HG02610 (cell line): ENCODE measurements around the gene DLGAP1.
"Not testable (repeated sequence)": the region's sequence is repeated elsewhere in the genome, so short reads cannot be mapped to it uniquely, and the experiment has no call there.

Experiments
- ATAC-seq: cut with Tn5 transposase; IDR thresholded peaks from one replicate; pipeline ENCODE4 v1.9.1; 2021; ENCODE audit warnings: mild to moderate bottlenecking, moderate library complexity; ENCODE audit not compliant: unreplicated experiment

Gene DLGAP1

DNA sequence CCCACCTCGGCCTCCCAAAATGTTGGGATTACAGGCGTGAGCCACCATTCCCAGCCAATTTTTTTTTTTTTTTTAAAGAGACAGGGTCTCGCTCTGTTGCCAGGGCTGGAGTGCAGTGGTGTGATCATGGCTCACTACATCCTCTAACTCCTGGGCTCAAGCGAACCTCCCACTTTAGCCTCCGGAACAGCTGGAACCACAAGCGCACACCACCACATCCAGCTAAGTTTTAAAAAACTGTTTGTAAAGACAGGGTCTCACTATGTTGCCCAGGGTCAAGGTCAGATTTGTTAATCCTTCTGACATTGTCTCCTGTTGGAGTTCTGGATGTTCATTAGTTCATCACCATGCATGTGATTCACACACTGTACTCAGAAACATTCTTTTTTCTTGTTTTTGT, 855.2 kb downstream of the DLGAP1 start:
- no peak for ATAC-seq

- ATAC-seq: no peak
Observed at GRCh38 chr18:3599195-3599594, 855.9 kb downstream of the DLGAP1 start.

- no peak for ATAC-seq
Observed at GRCh38 chr18:3598581-3598980, 856.5 kb downstream of the DLGAP1 start.

DNA sequence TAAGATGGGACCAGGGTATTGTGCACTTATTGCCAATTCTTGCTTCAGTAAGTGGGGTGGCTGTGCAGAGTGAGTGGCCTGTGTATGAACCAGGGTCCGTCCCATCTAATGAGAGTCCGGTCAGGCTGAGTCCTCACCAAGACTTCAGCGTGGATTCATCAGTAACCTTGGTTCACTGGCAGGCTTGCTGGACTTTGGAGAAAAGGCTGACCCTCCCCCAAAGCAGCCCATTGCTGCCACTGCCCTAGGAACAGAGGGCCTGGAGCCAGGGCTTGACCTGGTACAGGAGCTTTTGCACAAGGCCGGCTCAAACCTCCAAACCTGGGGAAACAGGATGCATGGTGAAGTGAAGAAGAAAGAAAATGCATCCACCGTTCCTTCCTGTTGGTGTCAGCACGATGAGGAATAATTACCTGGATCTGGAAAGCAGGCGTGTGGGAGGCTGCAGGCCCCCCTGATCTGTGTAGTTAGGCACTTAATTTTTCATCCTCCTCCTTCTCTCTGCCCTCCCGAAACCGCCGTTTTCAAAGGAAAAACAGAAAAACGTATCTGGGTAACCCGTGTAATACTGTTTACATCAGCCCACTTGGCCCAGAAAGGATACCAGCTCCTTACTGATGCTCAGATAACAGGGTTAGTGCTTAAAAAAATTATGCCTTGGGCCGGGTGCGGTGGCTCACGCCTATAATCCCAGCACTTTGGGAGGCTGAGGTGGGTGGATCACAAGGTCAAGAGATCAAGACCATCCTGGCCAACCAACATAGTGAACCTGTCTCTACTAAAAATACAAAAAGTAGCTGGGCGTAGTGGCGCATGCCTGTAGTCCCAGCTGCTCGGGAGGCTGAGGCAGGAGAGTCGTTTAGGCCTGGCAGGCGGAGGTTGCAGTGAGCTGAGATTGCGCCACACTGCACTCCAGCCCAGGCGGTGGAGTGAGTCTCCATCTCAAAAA, 857.4 kb downstream of the DLGAP1 start:
- no peak for ATAC-seq

GRCh38 chr18:3596637-3597384, 858.3 kb downstream of the DLGAP1 start:
- ATAC-seq: peak; percentile 27

GRCh38 chr18:3596324-3596636, 858.8 kb downstream of the DLGAP1 start:
- no peak for ATAC-seq

DNA sequence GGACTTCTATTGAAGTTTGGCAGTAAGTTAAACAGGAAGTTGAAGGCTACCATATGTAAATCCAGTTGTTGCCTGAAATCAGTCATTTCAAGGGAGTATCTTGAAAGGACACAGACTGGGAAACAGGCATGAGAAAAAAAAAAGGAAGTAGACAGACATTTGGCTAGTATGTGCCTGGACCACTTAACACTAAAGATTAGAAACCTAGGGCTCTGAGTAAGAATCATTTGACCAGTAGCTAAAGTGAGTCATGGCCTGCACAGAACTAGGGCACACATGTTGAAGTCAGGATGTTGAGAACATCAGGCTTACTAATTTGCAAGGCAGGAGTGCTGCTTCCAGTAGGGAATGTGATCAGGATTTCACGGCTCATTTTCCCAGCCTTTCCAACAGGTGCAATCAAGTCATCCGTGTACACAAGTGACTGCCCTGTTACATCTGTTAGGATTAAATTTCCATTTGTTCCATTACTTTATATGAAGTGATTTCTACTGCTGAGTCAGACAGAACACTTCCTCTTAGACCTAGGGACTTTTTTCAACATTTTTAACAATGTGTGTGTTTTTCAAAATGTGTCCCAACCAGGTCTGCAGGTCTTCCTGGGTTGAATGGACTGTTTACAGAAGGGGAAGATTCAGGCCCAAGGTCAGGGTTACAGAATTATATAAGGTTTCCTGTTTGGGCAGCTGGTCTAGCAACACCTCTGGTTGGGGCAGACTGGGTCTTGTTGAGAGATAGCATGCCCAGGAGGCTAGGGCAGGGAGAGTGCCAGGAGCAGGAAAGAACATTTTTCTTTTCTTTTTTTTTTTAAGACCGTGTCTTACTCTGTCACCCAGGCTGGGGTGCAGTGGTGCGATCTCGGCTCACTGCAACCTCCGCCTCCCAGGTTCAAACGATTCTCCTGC, 859.5 kb downstream of the DLGAP1 start:
- peak; percentile 78 for ATAC-seq

DNA sequence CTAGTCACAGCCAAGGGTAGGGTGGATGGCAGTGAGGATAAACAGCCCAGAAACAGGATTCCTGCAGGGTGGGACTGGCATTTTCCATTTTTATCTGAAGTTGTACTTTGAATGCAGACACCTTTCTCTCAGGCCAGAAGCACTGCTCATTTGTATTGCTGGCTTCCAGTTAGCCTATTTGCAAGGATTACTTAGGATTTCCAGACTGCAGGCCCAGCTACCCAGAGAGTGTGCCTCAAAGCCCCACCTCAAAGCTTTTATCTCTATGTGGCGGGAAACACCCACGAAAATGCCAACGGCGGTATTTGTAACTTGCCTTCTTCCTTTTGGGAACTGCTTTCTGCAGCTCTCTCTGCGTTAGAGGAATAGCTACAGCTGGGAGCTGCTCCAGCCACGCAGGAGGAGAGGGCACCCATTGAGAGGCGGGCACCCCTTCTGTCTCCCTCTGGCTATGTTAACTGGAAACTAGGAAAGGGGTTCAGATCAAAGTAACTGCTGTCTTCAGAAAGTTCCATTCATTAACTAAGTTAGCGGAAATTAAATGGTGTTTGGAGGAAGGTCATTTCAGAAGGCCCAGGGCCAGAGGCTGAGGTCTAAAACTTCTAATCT, 860.2 kb downstream of the DLGAP1 start:
- ATAC-seq: no peak

GRCh38 chr18:3593904-3594759, 861.0 kb downstream of the DLGAP1 start:
- ATAC-seq: peak; percentile 63

GRCh38 chr18:3593381-3593903, 861.7 kb downstream of the DLGAP1 start:
- ATAC-seq: no peak

GRCh38 chr18:3592864-3593263, 862.2 kb downstream of the DLGAP1 start:
- no peak for ATAC-seq

- ATAC-seq: no peak
Observed at GRCh38 chr18:3590096-3590630, 864.9 kb downstream of the DLGAP1 start.

DNA sequence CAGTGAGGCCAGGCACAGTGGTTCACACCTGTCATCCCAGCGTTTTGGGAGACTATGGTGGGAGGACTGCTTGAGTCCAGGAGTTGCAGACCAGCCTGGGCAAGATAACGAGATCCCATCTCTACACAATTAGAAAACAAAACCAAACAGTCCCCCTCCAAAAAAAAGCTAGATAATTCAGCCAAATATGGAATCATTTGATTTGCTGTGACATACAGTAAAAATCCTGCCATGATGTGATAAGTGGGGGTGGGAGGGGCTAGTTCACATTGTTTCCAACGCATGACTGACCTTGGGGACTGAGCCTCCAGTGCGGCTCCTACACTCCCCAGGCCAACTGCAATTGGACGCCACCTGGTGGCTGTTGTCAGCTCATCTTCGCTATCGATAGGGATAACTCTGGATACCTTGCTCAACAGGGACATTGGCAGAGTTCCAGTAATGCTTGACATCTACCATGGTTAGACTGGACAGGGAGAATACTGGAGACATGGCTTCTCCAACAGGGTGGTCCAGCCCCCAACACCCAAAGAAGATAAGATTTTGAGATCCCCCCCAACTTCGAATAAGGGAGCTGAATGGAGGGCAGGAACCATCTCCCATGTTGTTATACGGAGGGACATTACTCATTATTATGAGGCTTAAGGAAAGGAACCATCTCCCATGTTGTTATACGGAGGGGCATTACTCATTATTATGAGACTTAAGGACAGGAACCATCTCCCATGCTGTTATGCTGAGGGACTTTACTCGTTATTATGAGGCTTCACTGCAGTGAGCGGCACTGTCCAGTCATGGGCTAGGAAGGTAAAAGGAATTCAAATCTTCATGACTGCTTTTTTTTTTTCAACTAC, 869.2 kb downstream of the DLGAP1 start:
- no peak for ATAC-seq

- no peak for ATAC-seq
Observed at GRCh38 chr18:3584897-3585460, 870.1 kb downstream of the DLGAP1 start.

DNA sequence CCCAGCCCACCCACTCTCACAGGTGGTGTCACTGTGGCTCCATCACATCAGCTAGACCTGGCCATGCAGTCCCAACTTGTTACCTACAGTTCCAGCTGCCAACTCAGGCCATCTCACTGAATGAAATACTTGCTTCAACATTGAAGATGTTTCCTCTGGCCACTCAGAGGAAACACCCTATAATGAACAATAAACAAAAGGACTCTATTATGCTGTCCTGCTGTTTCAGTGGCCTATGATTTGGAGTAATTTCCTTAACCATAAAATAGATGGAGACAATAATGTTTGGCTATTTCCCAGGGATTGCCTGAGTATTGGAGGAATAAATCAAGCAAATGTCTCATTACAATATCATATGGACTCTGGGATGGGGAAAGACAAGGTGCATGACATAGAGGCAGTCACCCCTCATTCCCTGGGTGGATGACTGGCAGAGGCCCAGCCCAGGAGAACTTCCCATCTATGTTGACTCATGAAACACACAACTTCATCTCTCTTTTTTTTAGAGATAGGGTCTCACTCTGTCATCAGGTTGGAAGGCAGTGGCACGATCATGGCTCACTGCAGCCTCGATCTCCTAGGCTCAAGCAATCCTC, 870.7 kb downstream of the DLGAP1 start:
- ATAC-seq: no peak

DNA sequence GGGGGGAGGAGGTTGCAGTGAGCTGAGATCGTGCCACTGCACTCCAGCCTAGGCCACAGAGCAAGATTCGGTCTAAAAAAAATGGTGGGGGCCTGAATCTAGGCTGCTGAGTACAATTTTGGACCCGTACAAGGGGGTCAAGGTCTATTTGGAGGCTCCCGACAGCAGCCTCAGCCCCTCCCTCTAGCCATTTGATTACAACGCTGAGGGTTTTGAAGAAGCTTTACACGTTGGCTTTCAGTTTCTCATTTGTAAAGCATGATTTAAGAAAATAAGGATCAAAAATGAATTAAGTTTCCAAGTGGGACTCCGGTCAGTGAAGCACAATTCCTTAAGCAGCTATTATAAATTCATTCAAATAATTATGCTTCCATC, 871.2 kb downstream of the DLGAP1 start:
- no peak for ATAC-seq

DNA sequence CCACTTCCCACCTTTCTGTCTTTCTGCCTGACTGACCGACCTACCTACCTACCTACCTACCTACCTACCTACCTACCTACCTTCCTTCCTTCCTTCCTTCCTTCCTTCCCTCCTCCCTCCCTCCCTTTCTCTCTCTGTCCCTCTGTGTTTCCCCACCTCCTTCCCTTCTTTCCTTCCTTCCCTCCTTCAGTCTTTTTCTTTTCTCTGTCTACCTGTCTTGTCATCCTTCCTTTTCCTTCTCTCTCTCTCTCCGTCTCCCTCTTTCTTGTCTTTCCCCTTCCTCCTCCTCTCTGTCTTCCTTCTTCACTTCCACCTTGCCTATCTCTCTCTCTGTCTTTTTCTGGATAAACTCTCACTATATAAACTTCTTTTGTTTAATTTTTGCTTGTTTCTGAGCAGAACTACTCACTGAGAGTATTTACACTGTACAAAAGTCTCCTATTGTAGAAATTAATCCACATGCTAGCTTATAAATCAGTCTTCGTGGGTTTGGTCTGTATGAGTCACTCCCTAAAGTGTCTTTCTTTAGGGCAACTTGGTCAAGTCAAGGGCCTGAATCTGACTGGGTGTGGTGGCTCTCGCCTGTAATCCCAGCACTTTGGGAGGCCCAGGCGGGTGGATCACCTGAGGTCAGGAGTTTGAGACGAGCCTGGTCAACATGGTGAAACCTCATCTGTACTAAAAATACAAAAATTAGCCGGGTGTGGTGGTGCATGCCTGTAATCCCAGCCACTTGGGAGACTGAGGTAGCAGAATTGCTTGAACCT, 871.8 kb downstream of the DLGAP1 start:
- ATAC-seq: not testable (repeated sequence)
